HepG2 (cell line): ENCODE data around the gene BCL2L2. TPM values are rescaled to one million over a fixed set of nuclear protein-coding genes. Genes with fewer than 3 reads are reported as not detected.

ENCODE experiments used
- CCDC6 ChIP-seq: sonication (generic); formaldehyde crosslinking; IDR thresholded peaks from 2 replicates; pipeline ENCODE4 v1.8.1; 2022; ENCODE audit warnings: mild to moderate bottlenecking, missing genetic modification reagents, moderate library complexity
- FIP1L1 ChIP-seq: fragments of 200-400 bp; formaldehyde crosslinking; IDR thresholded peaks from 2 replicates; pipeline ENCODE4 v1.6.1; 2018; ENCODE audit warnings: low read depth, mild to moderate bottlenecking, low read length, moderate library complexity, borderline replicate concordance; ENCODE audit not compliant: insufficient read depth
- GZF1 ChIP-seq: sonication (generic); formaldehyde crosslinking; IDR thresholded peaks from 2 replicates; pipeline ENCODE4 v1.5.1; 2020; ENCODE audit warnings: mild to moderate bottlenecking, missing genetic modification reagents
- HOXA5 ChIP-seq: sonication (generic); formaldehyde crosslinking; IDR thresholded peaks from 2 replicates; pipeline ENCODE4 v1.4.0; 2020; ENCODE audit warnings: missing genetic modification reagents
- JUN ChIP-seq: sonication (generic); formaldehyde crosslinking; IDR thresholded peaks from 2 replicates; pipeline ENCODE4 v1.4.0; 2020; ENCODE audit warnings: mild to moderate bottlenecking, missing genetic modification reagents
- KMT2B ChIP-seq: IDR thresholded peaks from 2 replicates; pipeline ENCODE4 v1.6.1; 2016; ENCODE audit warnings: missing genetic modification reagents, missing compliant biosample characterization
- MYNN ChIP-seq: sonication (generic); formaldehyde crosslinking; IDR thresholded peaks from 2 replicates; pipeline ENCODE4 v1.4.0; 2020; ENCODE audit warnings: mild to moderate bottlenecking, low read depth, missing genetic modification reagents
- PHF20 ChIP-seq: sonication (generic); formaldehyde crosslinking; IDR thresholded peaks from 2 replicates; pipeline ENCODE4 v1.5.0; 2020; ENCODE audit warnings: mild to moderate bottlenecking, missing genetic modification reagents
- RCOR2 ChIP-seq: IDR thresholded peaks from 2 replicates; pipeline ENCODE4 v1.6.1; 2016; ENCODE audit warnings: missing biosample characterization, missing genetic modification reagents
- SALL2 ChIP-seq: sonication (generic); formaldehyde crosslinking; IDR thresholded peaks from 2 replicates; pipeline ENCODE4 v1.8.1; 2023; ENCODE audit warnings: mild to moderate bottlenecking, missing genetic modification reagents, inconsistent platforms
- TRIM22 ChIP-seq: fragments of 450-650 bp; IDR thresholded peaks from 2 replicates; pipeline ENCODE4 v1.6.1; 2017
- ZBTB39 ChIP-seq: sonication (generic); formaldehyde crosslinking; IDR thresholded peaks from 2 replicates; pipeline ENCODE4 v1.5.0; 2020; ENCODE audit warnings: missing genetic modification reagents
- ZBTB7B ChIP-seq: sonication (generic); formaldehyde crosslinking; IDR thresholded peaks from 2 replicates; pipeline ENCODE4 v1.4.0; 2020; ENCODE audit warnings: missing genetic modification reagents
- ZNF138 ChIP-seq: sonication (generic); formaldehyde crosslinking; IDR thresholded peaks from 2 replicates; pipeline ENCODE4 v1.5.0; 2020; ENCODE audit warnings: mild to moderate bottlenecking, low read depth, missing genetic modification reagents
- ZNF33A ChIP-seq: sonication (generic); formaldehyde crosslinking; IDR thresholded peaks from 2 replicates; pipeline ENCODE4 v1.5.1; 2020; ENCODE audit warnings: missing genetic modification reagents, mild to moderate bottlenecking, moderate library complexity, borderline replicate concordance
- ZNF431 ChIP-seq: sonication (generic); formaldehyde crosslinking; IDR thresholded peaks from 2 replicates; pipeline ENCODE4 v1.9.0; 2022; ENCODE audit warnings: missing genetic modification reagents, low read depth, mild to moderate bottlenecking, borderline replicate concordance
- ZNF446 ChIP-seq: sonication (generic); formaldehyde crosslinking; IDR thresholded peaks from 2 replicates; pipeline ENCODE4 v1.5.0; 2020; ENCODE audit warnings: mild to moderate bottlenecking, missing genetic modification reagents
- ZNF547 ChIP-seq: sonication (generic); formaldehyde crosslinking; IDR thresholded peaks from 2 replicates; pipeline ENCODE4 v1.5.1; 2020; ENCODE audit warnings: mild to moderate bottlenecking, missing genetic modification reagents
- polyA plus RNA-seq, 8 experiments: library from polyadenylated mRNA; depleted of rRNA in 3 of 8; stranded (reverse) in 7 of 8; unstranded in 1 of 8; fragments of >200 nt; fragmentation: Illumina TruSeq in 4 of 8; extraction: Trizol in 4 of 8; gene quantifications; 2 replicates each; pipeline versions ENCODE4 v1.2.1 to v1.2.3, GENCODE V29; 2011 to 2016; ENCODE audit warnings: low read depth in 4 of 8, missing spikeins in 1 of 8, mixed read lengths in 1 of 8; ENCODE audit not compliant: insufficient read depth in 1 of 8
- total RNA-seq, 5 experiments: library from RNA; depleted of rRNA; stranded (reverse); fragments of >200 nt; fragmentation: Illumina TruSeq; extraction: Trizol; gene quantifications; 2 replicates each; pipeline ENCODE4 v1.2.3, GENCODE V29; 2016; ENCODE audit warnings: low read depth in 1 of 5
- TF ChIP-seq, protein P1 (sequence below): sonication (generic); formaldehyde crosslinking; IDR thresholded peaks from 2 replicates; pipeline ENCODE4 v1.4.0; 2020; ENCODE audit warnings: missing genetic modification reagents, borderline replicate concordance

The BCL2L2 gene
- total and polyA plus RNA-seq, 2 of the 13 experiments (the other 11 are each of a cell fraction or from before 2014, with no cell fraction given): 28.1 to 49.8 TPM

GRCh38 chr14:23327947-23328744 is 21.5 kb downstream of the BCL2L2 start (continued):
- TF ChIP-seq TRIM22 (no peak), JUN (CRISPR knock-in tag) (no peak), ZBTB39 (CRISPR knock-in tag) (no peak), GZF1 (CRISPR knock-in tag) (no peak), KMT2B (CRISPR knock-in tag) (peak; percentile 42; the same call in 1 of the 2 replicates), FIP1L1 (no peak), SALL2 (no peak; the same call in 1 of the 2 replicates), ZNF446 (no peak), ZNF33A (CRISPR knock-in tag) (no peak), ZNF547 (CRISPR knock-in tag) (peak; percentile 63; the same call in 1 of the 2 replicates), CCDC6 (CRISPR knock-in tag) (no peak), ZNF431 (no peak), MYNN (no peak), HOXA5 (CRISPR knock-in tag) (no peak; the same call in none of the 2 replicates), PHF20 (no peak), RCOR2 (no peak), ZNF138 (no peak), ZBTB7B (CRISPR knock-in tag) (0 out of 2 replicates have a peak, but pooled peaks have one; percentile 37)
- TF ChIP-seq, protein P1, sequence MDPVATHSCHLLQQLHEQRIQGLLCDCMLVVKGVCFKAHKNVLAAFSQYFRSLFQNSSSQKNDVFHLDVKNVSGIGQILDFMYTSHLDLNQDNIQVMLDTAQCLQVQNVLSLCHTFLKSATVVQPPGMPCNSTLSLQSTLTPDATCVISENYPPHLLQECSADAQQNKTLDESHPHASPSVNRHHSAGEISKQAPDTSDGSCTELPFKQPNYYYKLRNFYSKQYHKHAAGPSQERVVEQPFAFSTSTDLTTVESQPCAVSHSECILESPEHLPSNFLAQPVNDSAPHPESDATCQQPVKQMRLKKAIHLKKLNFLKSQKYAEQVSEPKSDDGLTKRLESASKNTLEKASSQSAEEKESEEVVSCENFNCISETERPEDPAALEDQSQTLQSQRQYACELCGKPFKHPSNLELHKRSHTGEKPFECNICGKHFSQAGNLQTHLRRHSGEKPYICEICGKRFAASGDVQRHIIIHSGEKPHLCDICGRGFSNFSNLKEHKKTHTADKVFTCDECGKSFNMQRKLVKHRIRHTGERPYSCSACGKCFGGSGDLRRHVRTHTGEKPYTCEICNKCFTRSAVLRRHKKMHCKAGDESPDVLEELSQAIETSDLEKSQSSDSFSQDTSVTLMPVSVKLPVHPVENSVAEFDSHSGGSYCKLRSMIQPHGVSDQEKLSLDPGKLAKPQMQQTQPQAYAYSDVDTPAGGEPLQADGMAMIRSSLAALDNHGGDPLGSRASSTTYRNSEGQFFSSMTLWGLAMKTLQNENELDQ (CRISPR knock-in tag): peak; percentile 41; the same call in 1 of the 2 replicates
